Common myeloid progenitor, CD34-positive (primary cell): ENCODE measurements around the gene FAM171A2.

Experiments used
- CTCF ChIA-PET: fragments of 350-600 bp; sonication (Branson Sonifier 250); formaldehyde crosslinking; loops from one replicate; lab custom pipeline; 2021; ENCODE audit warnings: antibody characterized with exemption; lab: Charles Lee
- POLR2A ChIA-PET: fragments of 350-600 bp; sonication (Branson Sonifier 250); formaldehyde crosslinking; loops from one replicate; lab custom pipeline; 2021; ENCODE audit warnings: antibody characterized with exemption; lab: Charles Lee
- DNase-seq, 3 donors: peaks; one replicate each; pipeline versions ENCODE4 v3.0.0 to v3.0.0-alpha.2; 2013
- H3K27ac ChIP-seq, 2 experiments: 1 replicate in 1 of 2; 2 replicates in 1 of 2; pipeline ENCODE4 v1.7.0; 2013; ENCODE audit warnings: inconsistent platforms in 2 of 2, low read length in 2 of 2, mild to moderate bottlenecking in 2 of 2, low read depth in 1 of 2, moderate library complexity in 1 of 2; ENCODE audit not compliant: severe bottlenecking in 2 of 2, insufficient read depth in 1 of 2, poor library complexity in 1 of 2
- H3K27me3 ChIP-seq, 5 experiments: replicated peaks in 2 of 5; 1 replicate in 3 of 5; 2 replicates in 2 of 5; pipeline versions ENCODE4 v1.6.1 to v1.7.0; 2013; ENCODE audit warnings: low read length in 4 of 5, mild to moderate bottlenecking in 2 of 5, moderate library complexity in 2 of 5, inconsistent platforms in 1 of 5; ENCODE audit not compliant: insufficient read depth in 5 of 5, control insufficient read depth in 4 of 5
- H3K36me3 ChIP-seq, 4 experiments: 1 replicate in 2 of 4; 2 replicates in 2 of 4; pipeline versions ENCODE4 v1.6.1 to v1.7.0; 2013; ENCODE audit warnings: low read length in 3 of 4, control low read depth in 1 of 4, mild to moderate bottlenecking in 1 of 4; ENCODE audit not compliant: control insufficient read depth in 4 of 4, insufficient read depth in 4 of 4
- H3K4me1 ChIP-seq, 4 experiments: 1 replicate in 3 of 4; 2 replicates in 1 of 4; pipeline versions ENCODE4 v1.6.1 to v1.7.1; 2013; ENCODE audit warnings: low read length in 3 of 4, mild to moderate bottlenecking in 3 of 4, control low read depth in 1 of 4, inconsistent platforms in 1 of 4, moderate library complexity in 1 of 4; ENCODE audit not compliant: control insufficient read depth in 4 of 4, insufficient read depth in 4 of 4; ENCODE audit errors: control extremely low read depth in 1 of 4
- H3K4me3 ChIP-seq, 7 experiments: 1 replicate in 4 of 7; 2 replicates in 3 of 7; pipeline versions ENCODE4 v1.5.1 to v1.7.0; 2013; ENCODE audit warnings: mild to moderate bottlenecking in 7 of 7, low read length in 6 of 7, moderate library complexity in 6 of 7, inconsistent platforms in 2 of 7, low read depth in 2 of 7, control low read depth in 1 of 7; ENCODE audit not compliant: insufficient read depth in 4 of 7, control insufficient read depth in 1 of 7; ENCODE audit errors: extremely low read depth in 1 of 7
- H3K9me3 ChIP-seq, 5 experiments: 1 replicate in 4 of 5; 2 replicates in 1 of 5; pipeline versions ENCODE4 v1.6.1 to v1.7.1; 2013; ENCODE audit warnings: low read length in 4 of 5, mild to moderate bottlenecking in 2 of 5, inconsistent platforms in 1 of 5, low read depth in 1 of 5, moderate library complexity in 1 of 5; ENCODE audit not compliant: control insufficient read depth in 4 of 5, insufficient read depth in 2 of 5; ENCODE audit errors: control extremely low read depth in 1 of 5
- WGBS: methylation state at CpG from one replicate; pipeline ENCODE4 v1.1.5; 2013; ENCODE audit not compliant: insufficient coverage; 5-methylcytosine and 5-hydroxymethylcytosine counted together

The FAM171A2 gene

GRCh38 chr17:44389281-44389680 is 25.6 kb upstream of the FAM171A2 start, which contains the start of gene ITGA2B:
ITGA2B (minus strand) TSS chr17:44389649; CDS start chr17:44389473, 176 bp downstream.
- peaks cover 0 to 3% (median 0%) of the 10 kb centered on the region in 5 experiments for H3K27me3 ChIP-seq
- H3K27ac ChIP-seq, result peak within 1 kb of the TSS; percentile 27 to 60
- WGBS, result 0% methylated on average over 1 of the region's 1 CpG
- DNase-seq, result no peak
- ChIA-PET POLR2A (no interaction called here), CTCF (interaction anchor here (1.1 to 9.0 kb wide), 5 partner anchors 9 to 134 kb away, joined by 4 to 76 read pairs (median 4); no protein-coding TSS in a partner anchor)
- H3K4me1 ChIP-seq, result peaks cover 9 to 76% (median 55%) of the 10 kb centered on the region in 4 experiments
- no peaks in the 10 kb centered on the region for H3K36me3 ChIP-seq
- H3K4me3 ChIP-seq, result peak within 1 kb of the TSS in 5 of 7 experiments; percentile 5 to 60 (median 39)
- H3K9me3 ChIP-seq, result no peaks in the 10 kb centered on the region

GRCh38 chr17:44387804-44388203 is 24.2 kb upstream of the FAM171A2 start:
- Histone ChIP-seq H3K36me3 (peaks cover 0 to 2% (median 0%) of the 10 kb centered on the region in 4 experiments), H3K27ac (no peak overlapping the region), H3K4me1 (peaks cover 9 to 64% (median 48%) of the 10 kb centered on the region in 4 experiments), H3K4me3 (peak overlapping the region in 1 of 7 experiments; percentile 16), H3K9me3 (no peaks in the 10 kb centered on the region), H3K27me3 (peaks cover 0 to 3% (median 0%) of the 10 kb centered on the region in 5 experiments)
- WGBS, result no CpG with 5 or more reads among the region's 2 CpGs
- ChIA-PET CTCF (interaction anchor here (3.0 to 9.0 kb wide), 2 partner anchors 11 to 17 kb away, joined by 19 to 76 read pairs; no protein-coding TSS in a partner anchor), POLR2A (interaction anchor here (0.6 kb wide), 1 partner anchor 28 kb away, joined by 5 read pairs; no protein-coding TSS in a partner anchor)
- DNase-seq, result peak in 2 of 3 donors; percentile 49 to 65

GRCh38 chr17:44386182-44386525 is 22.5 kb upstream of the FAM171A2 start:
- ChIA-PET POLR2A (interaction anchor here (0.6 kb wide), 1 partner anchor 401 kb away, joined by 3 read pairs; no protein-coding TSS in a partner anchor), CTCF (interaction anchor here (0.8 to 9.0 kb wide), 7 partner anchors 10 to 30 kb away, joined by 3 to 76 read pairs (median 4); partner anchors contain the start of gene FAM171A2)
- Histone ChIP-seq H3K4me1 (peaks cover 9 to 60% (median 43%) of the 10 kb centered on the region in 4 experiments), H3K4me3 (peak overlapping the region in 6 of 7 experiments; percentile 23 to 83 (median 67)), H3K27ac (peak overlapping the region; percentile 33 to 68), H3K9me3 (no peaks in the 10 kb centered on the region), H3K27me3 (peaks cover 0 to 3% (median 0%) of the 10 kb centered on the region in 5 experiments), H3K36me3 (peaks cover 0 to 2% (median 0%) of the 10 kb centered on the region in 4 experiments)
- 29% methylated on average over 5 of the region's 10 CpGs for WGBS
- no peak for DNase-seq

GRCh38 chr17:44385287-44386181 is 21.9 kb upstream of the FAM171A2 start:
- no peaks in the 10 kb centered on the region for H3K9me3 ChIP-seq
- POLR2A ChIA-PET, result interaction anchor here (0.5 to 1.0 kb wide), 2 partner anchors 13 to 82 kb away, joined by 3 read pairs; no protein-coding TSS in a partner anchor
- peak overlapping the region; percentile 33 to 68 for H3K27ac ChIP-seq
- peak; percentile 92 to 94 (median 93) for DNase-seq
- peaks cover 7 to 54% (median 38%) of the 10 kb centered on the region in 4 experiments for H3K4me1 ChIP-seq
- WGBS, result 6% methylated on average over 57 of the region's 68 CpGs
- peaks cover 0 to 2% (median 0%) of the 10 kb centered on the region in 4 experiments for H3K36me3 ChIP-seq
- H3K4me3 ChIP-seq, result peak overlapping the region; percentile 23 to 83 (median 66)
- peaks cover 0 to 3% (median 0%) of the 10 kb centered on the region in 5 experiments for H3K27me3 ChIP-seq
- CTCF ChIA-PET, result interaction anchor here (0.6 to 9.0 kb wide), 11 partner anchors 8 to 138 kb away, joined by 3 to 76 read pairs (median 4); partner anchors contain the start of gene FAM171A2

GRCh38 chr17:44384823-44385286 is 21.2 kb upstream of the FAM171A2 start:
- no peak for DNase-seq
- Histone ChIP-seq H3K27ac (no peak overlapping the region), H3K4me1 (peaks cover 5 to 47% (median 31%) of the 10 kb centered on the region in 4 experiments), H3K36me3 (peaks cover 0 to 2% (median 0%) of the 10 kb centered on the region in 4 experiments), H3K4me3 (peak overlapping the region; percentile 11 to 83 (median 57)), H3K27me3 (peaks cover 0 to 3% (median 0%) of the 10 kb centered on the region in 5 experiments), H3K9me3 (no peaks in the 10 kb centered on the region)
- ChIA-PET CTCF (interaction anchor here (0.6 to 9.0 kb wide), 7 partner anchors 9 to 138 kb away, joined by 3 to 76 read pairs (median 5); partner anchors contain the start of gene FAM171A2), POLR2A (interaction anchor here (1.0 kb wide), 1 partner anchor 13 kb away, joined by 3 read pairs; no protein-coding TSS in a partner anchor)
- WGBS, result 13% methylated on average over 26 of the region's 26 CpGs

GRCh38 chr17:44384281-44384822 is 20.7 kb upstream of the FAM171A2 start:
- peaks cover 0 to 3% (median 0%) of the 10 kb centered on the region in 5 experiments for H3K27me3 ChIP-seq
- H3K36me3 ChIP-seq, result peaks cover 0 to 2% (median 0%) of the 10 kb centered on the region in 4 experiments
- WGBS, result 83% methylated on average over 29 of the region's 29 CpGs
- no peak overlapping the region for H3K27ac ChIP-seq
- H3K9me3 ChIP-seq, result no peaks in the 10 kb centered on the region
- no peak for DNase-seq
- H3K4me1 ChIP-seq, result peaks cover 5 to 42% (median 26%) of the 10 kb centered on the region in 4 experiments
- H3K4me3 ChIP-seq, result peak overlapping the region in 2 of 7 experiments; percentile 81 to 83
- ChIA-PET CTCF (interaction anchor here (1.4 to 9.0 kb wide), 3 partner anchors 9 to 14 kb away, joined by 5 to 76 read pairs (median 19); no protein-coding TSS in a partner anchor), POLR2A (interaction anchor here (1.0 kb wide), 1 partner anchor 14 kb away, joined by 3 read pairs; no protein-coding TSS in a partner anchor)
